ENCODE measurements around the gene THRB.

DNA sequence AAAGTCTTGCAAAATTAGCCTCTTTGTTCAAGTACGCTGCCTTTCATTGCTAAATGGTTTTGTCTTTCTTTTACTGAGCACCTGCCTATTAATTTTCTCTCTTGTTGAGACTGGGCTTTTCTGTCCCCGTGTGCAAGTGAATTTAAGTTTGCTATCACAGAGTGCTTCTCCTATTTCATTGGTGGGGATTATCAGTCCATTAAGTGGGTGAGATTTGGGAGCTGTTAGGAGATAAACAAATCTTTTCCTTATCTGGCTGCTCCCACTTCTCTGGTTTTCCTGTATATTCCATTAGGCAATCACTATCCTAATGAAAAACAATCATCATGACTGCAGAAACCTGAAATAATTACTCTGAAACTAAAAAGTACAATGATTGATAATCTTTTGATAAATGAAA lies 295.4 kb downstream of the THRB start:
- TF ChIP-seq POLR2AphosphoS5 (IDR thresholded peaks at IDR 0.05; ENCODE audit: borderline replicate concordance, low read depth, low read length) = no peak
- TF ChIP-seq EZH2 (IDR thresholded peaks at IDR 0.05) = no peak
